Measurements from ENCODE around the gene SIGMAR1.

DNA sequence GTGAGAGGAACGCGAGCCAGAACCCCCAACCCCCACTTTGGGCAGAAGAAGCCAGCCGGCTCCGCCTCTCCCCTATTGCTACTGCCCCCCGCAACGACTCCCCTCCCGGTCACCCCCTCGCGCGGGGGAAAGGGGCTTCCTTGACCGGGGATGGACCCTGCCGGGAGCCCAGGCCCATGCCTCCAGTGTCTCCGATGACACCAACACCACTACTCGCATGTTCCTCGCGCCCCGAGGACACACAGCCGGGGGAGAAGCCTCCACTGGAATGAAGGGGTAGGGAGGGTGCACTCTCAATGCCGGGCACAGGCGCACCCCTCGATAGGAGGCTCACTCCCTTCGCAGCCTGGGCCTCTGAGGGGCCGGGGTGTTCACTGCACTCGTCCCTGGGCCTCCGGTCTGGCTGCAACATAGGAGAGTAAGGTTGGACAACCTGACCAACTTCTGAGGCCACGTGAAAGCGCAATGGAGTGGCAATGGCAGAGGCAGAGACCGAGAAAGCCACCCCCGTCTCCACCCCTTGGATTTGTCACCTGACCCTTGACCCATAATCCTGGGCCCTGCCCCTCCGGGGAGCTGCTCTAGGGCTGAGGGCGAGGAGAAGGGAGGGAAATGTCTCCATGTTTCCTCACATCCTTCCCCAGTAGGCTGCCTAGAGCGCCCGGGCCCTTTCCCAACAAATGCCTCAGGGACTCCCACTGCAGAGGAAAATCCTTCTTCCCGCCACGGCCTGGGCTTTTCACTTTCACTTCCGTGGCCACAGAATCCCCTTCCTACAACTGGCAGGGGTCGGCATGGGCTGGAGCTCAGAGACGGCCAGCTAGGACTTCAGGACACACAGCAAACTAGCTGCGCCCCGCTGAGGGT lies 47.0 kb downstream of the SIGMAR1 start:
- no peak for TF ChIP-seq POLR2A (IDR thresholded peaks at IDR 0.05; ENCODE audit: low read depth, low read length)
- no peak for TF ChIP-seq SPI1 (IDR thresholded peaks at IDR 0.05; ENCODE audit: low read depth, low read length)
- TF ChIP-seq POLR2AphosphoS5 (IDR thresholded peaks at IDR 0.05; ENCODE audit: low read depth, low read length), result no peak
- no peak for TF ChIP-seq TAF1 (IDR thresholded peaks at IDR 0.05; ENCODE audit: low read depth, low read length)
